NOMO-1 (cell line): ENCODE measurements around the gene PIK3R2.
"Not testable (repeated sequence)": the region's sequence is repeated elsewhere in the genome, so short reads cannot be mapped to it uniquely, and the experiment has no call there.

Experiments
- DNase-seq, 2 experiments: peaks; one replicate each; lab custom pipeline; 2025; ENCODE audit not compliant: unreplicated experiment in 2 of 2; lab: John Stamatoyannopoulos, UW

The PIK3R2 gene

GRCh38 chr19:18198374-18198773 lies 45.4 kb downstream of the PIK3R2 start:
- DNase-seq, result no peak

GRCh38 chr19:18202397-18202777 lies 49.4 kb downstream of the PIK3R2 start:
- DNase-seq, result no peak

DNA sequence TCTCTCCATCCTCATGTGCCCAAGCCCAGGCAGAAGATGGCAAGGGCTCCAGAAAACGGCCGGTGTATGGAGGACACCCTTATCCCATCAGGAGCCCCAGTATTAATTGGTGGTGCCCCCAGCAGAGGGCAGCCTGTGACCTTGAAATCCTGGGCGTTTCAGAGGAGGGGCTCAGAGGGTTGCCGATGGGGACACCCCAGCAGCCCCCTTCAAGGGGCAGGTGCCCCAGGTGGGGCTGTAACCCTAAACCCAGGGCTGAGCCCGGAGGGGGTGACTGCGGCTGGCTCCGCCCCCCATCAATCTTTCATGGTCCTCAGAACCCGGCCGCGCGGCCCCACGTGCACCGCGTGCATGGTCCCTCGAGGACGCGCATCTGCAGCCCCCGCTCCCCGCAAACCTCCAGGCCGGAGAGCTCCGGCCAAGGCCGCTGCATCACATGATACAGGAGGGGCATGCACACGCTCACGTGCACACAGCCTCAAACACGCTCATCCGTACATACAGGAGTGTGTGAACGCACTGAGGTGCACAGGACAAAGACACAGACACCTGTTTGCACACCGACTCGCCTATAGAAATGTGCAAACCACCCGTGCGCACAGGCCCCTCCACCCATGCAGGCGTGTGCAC lies 49.9 kb downstream of the PIK3R2 start:
- no peak for DNase-seq

- no peak for DNase-seq
Observed at GRCh38 chr19:18203408-18203862, 50.5 kb downstream of the PIK3R2 start.

GRCh38 chr19:18203863-18204393 lies 51.0 kb downstream of the PIK3R2 start, which contains the start of gene RAB3A:
Gene RAB3A (minus strand): TSS chr19:18204042. CDS start chr19:18202740, 1,302 bp downstream.
- peak; percentile 100 for DNase-seq

- DNase-seq, result peak; percentile 82 to 85
Observed at GRCh38 chr19:18204394-18205199, 51.6 kb downstream of the PIK3R2 start.

DNA sequence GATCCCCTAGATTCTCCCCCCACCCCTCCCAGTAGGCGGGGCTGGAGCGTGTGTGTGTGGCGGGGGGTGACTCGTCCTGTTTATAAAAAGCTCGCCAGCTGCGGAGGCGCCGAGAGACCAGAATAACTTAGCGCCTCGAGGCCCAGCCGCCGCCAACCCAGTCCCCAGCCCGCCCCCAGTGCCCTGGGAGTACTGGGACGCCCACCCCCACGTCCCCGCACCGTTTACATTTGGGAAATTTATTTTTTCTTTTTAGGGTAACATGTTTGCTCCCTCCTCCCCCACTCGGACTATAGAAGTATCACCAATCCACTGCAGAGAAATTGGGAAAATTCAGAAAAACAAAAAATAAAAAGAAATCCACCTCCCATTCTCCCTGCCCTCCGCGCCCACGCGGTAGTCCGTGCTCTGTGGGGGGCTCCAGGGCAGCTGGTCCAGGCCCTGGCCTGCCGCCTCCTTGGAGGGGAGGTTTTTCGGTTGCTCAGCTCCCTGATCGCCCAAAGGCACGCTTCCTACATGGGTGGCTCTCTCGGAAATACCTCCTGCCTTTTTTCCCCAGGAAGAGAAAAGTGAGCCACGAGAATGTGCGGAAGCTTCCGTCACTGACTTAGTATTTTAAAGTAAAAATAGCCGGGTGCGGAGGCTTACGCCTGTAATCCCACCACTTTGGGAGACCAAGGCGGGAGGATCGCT lies 52.4 kb downstream of the PIK3R2 start:
- peak; percentile 23 to 27 for DNase-seq

- no peak for DNase-seq
Observed at GRCh38 chr19:18206018-18206417, 53.1 kb downstream of the PIK3R2 start.

DNA sequence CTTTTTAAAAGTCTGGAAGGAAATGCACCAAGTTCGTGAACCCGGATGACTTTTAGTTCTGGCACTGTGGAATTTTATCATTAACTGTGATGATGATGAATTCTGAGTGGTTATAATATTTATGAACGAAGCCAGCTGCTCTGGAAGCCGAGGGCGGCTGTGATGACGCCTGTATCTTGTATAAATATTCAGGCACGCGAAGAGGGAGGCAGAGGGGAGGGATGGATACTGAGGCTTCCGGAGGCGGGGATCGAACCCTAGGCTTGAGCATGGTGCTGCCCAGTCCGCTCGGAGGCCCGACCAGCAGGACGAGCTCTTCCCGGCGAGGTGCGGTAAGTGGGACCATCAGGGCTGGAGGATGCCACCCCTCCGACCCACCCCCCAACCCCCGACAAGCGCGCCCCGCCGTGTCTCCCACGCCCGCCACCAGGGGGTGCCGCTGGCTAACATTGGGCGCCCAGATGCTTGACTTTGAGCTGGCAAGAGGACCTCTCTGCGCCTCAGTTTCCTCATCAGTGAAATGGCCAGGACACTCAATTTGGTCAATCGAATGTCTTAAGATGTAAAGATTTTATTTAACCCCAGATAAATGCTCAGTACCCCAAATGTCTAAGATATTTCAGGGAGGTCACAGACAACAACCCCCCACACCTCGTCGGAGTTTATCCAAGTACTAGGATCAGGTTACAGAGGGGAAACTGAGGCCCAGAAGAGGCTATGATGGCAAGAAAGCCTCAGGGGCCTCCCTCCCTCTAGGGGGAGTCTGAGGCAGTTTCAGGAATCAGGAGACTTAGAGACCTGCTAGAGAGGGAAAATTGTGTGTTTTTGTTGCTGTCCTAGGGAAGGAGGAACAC lies 55.4 kb downstream of the PIK3R2 start:
- DNase-seq, result peak in 1 of 2 experiments; percentile 31

- not testable (repeated sequence) for DNase-seq
Observed at GRCh38 chr19:18209912-18210311, 56.9 kb downstream of the PIK3R2 start.

GRCh38 chr19:18211683-18212082 lies 58.7 kb downstream of the PIK3R2 start:
- no peak for DNase-seq

DNA sequence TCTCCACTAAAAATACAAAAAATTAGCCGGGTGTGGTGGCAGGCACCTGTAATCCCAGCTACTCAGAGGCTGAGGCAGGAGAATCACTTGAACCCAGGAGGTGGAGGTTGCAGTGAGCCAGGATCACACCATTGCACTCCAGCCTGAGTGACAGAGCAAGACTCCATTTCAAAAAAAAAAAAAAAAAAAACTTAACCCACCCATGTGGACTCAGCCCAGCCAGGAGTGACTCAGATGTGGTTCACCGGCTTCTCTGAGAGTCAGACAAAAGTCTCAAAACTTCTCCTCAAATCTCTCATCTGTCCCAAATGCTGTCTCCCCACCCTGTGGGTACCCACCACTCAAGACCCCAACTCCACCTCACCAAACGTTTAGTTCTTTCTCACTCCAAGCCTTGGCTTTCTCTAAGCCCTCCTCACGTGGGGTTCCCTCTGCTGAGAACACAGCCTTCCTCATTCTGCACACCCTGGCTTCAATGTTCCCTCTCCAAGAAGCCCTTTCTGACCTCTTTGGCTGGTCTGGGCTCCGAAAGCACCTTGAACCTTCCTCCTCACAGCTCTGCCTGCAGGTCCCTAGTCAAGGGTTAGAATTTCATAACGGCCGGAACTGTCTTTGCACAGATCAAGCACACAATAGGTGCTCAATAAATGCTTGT lies 61.9 kb downstream of the PIK3R2 start:
- no peak for DNase-seq

GRCh38 chr19:18216789-18217188 lies 63.8 kb downstream of the PIK3R2 start:
- no peak for DNase-seq

GRCh38 chr19:18218159-18218558 lies 65.2 kb downstream of the PIK3R2 start:
- DNase-seq, result no peak

DNA sequence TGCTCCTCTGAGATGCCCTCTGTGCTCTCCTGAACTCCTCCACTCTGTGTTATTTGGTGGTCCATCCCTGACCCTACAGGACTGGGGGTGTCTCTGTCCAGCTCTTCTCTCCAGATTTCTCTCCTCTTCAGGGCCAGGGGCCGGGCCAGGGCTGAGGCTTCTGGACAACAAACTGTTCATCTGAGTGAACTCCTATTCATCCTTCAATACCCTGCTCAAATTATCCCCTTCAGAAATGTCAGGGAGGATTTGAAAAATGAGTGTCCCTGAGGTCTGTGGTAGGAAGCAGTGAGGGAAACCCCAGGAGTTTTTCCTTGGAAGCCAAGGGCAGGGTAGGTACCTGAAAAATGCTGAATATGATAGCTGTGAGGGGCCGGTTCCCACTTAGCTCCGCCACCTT lies 65.6 kb downstream of the PIK3R2 start:
- no peak for DNase-seq
